DOHH2 (cell line): ENCODE measurements around the gene ZNF787.

Experiments
- H3F3A ChIP-seq: fragments of 200-600 bp; sonication (generic), shearing (Covaris generic); 2 replicates; pipeline ENCODE4 v1.6.0; 2016; ENCODE audit warnings: antibody characterized with exemption, mild to moderate bottlenecking; ENCODE audit not compliant: control insufficient read depth, insufficient read depth
- H3K27ac ChIP-seq: fragments of 200-600 bp; sonication (generic); 2 replicates; pipeline ENCODE4 v1.5.1; 2014; ENCODE audit warnings: low read depth, mild to moderate bottlenecking, low read length, moderate library complexity
- H3K27me3 ChIP-seq: fragments of 200-600 bp; sonication (generic); 2 replicates; pipeline ENCODE4 v1.6.1; 2014; ENCODE audit warnings: mild to moderate bottlenecking, low read length, mixed read lengths; ENCODE audit not compliant: control insufficient read depth
- H3K36me3 ChIP-seq: fragments of 200-600 bp; sonication (generic); 2 replicates; pipeline ENCODE4 v1.6.1; 2014; ENCODE audit warnings: mild to moderate bottlenecking, low read length, moderate library complexity, mixed read lengths; ENCODE audit not compliant: control insufficient read depth
- H3K4me1 ChIP-seq: fragments of 200-600 bp; sonication (generic); 2 replicates; pipeline ENCODE4 v1.6.1; 2014; ENCODE audit warnings: mild to moderate bottlenecking, low read length, mixed read lengths; ENCODE audit not compliant: control insufficient read depth
- H3K4me2 ChIP-seq: fragments of 200-600 bp; sonication (generic); 2 replicates; pipeline ENCODE4 v1.6.0; 2014; ENCODE audit warnings: mild to moderate bottlenecking, low read length, moderate library complexity
- H3K4me3 ChIP-seq: fragments of 200-600 bp; sonication (generic); 2 replicates; pipeline ENCODE4 v1.5.1; 2014; ENCODE audit warnings: mild to moderate bottlenecking, low read length, mixed read lengths
- H3K79me2 ChIP-seq: fragments of 200-600 bp; sonication (generic); 2 replicates; pipeline ENCODE4 v1.6.1; 2014; ENCODE audit warnings: mild to moderate bottlenecking, low read length, mixed read lengths; ENCODE audit not compliant: control insufficient read depth
- H3K9me2 ChIP-seq: fragments of 200-600 bp; sonication (generic); replicated peaks from 2 replicates; pipeline ENCODE4 v1.6.1; 2014; ENCODE audit warnings: mild to moderate bottlenecking, low read length, mixed read lengths; ENCODE audit not compliant: control insufficient read depth
- H3K9me3 ChIP-seq: fragments of 200-600 bp; sonication (generic); 2 replicates; pipeline ENCODE4 v1.6.1; 2014; ENCODE audit warnings: antibody characterized with exemption, low read length, mixed read lengths; ENCODE audit not compliant: control insufficient read depth, insufficient read depth
- H4K20me1 ChIP-seq: fragments of 200-600 bp; sonication (generic); 2 replicates; pipeline ENCODE4 v1.6.0; 2014; ENCODE audit warnings: low read depth, mild to moderate bottlenecking, antibody characterized with exemption, low read length, moderate library complexity; ENCODE audit not compliant: control insufficient read depth, insufficient read depth
- EZH2phosphoT487 ChIP-seq: fragments of 200-600 bp; sonication (generic); IDR thresholded peaks from 2 replicates; pipeline ENCODE4 v1.6.1; 2017; ENCODE audit warnings: borderline replicate concordance, mild to moderate bottlenecking, antibody characterized with exemption, low read length, moderate library complexity, mixed read lengths
- TF ChIP-seq, protein P1 (sequence below): fragments of 200-600 bp; sonication (generic); IDR thresholded peaks from one replicate; pipeline ENCODE4 v1.5.1; 2014; ENCODE audit warnings: antibody characterized with exemption, mild to moderate bottlenecking, low read depth, low read length; ENCODE audit not compliant: poor library complexity, severe bottlenecking

ZNF787 gene

GRCh38 chr19:56159622-56160271 lies 38.7 kb upstream of the ZNF787 start:
- H4K20me1 ChIP-seq, result no peaks in the 10 kb centered on the region
- H3K9me2 ChIP-seq, result no peaks in the 10 kb centered on the region
- H3K27me3 ChIP-seq, result no peaks in the 10 kb centered on the region
- H3K79me2 ChIP-seq, result no peaks in the 10 kb centered on the region
- no peak overlapping the region for H3K27ac ChIP-seq
- no peak overlapping the region for H3K4me3 ChIP-seq
- H3K36me3 ChIP-seq, result peaks cover 18% of the 10 kb centered on the region
- no peaks in the 10 kb centered on the region for H3F3A ChIP-seq
- no peak overlapping the region for H3K4me2 ChIP-seq
- H3K9me3 ChIP-seq, result no peaks in the 10 kb centered on the region
- H3K4me1 ChIP-seq, result no peaks in the 10 kb centered on the region
- TF ChIP-seq, protein P1, sequence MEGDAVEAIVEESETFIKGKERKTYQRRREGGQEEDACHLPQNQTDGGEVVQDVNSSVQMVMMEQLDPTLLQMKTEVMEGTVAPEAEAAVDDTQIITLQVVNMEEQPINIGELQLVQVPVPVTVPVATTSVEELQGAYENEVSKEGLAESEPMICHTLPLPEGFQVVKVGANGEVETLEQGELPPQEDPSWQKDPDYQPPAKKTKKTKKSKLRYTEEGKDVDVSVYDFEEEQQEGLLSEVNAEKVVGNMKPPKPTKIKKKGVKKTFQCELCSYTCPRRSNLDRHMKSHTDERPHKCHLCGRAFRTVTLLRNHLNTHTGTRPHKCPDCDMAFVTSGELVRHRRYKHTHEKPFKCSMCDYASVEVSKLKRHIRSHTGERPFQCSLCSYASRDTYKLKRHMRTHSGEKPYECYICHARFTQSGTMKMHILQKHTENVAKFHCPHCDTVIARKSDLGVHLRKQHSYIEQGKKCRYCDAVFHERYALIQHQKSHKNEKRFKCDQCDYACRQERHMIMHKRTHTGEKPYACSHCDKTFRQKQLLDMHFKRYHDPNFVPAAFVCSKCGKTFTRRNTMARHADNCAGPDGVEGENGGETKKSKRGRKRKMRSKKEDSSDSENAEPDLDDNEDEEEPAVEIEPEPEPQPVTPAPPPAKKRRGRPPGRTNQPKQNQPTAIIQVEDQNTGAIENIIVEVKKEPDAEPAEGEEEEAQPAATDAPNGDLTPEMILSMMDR, result no peak
- TF ChIP-seq EZH2phosphoT487, result no peak

DNA sequence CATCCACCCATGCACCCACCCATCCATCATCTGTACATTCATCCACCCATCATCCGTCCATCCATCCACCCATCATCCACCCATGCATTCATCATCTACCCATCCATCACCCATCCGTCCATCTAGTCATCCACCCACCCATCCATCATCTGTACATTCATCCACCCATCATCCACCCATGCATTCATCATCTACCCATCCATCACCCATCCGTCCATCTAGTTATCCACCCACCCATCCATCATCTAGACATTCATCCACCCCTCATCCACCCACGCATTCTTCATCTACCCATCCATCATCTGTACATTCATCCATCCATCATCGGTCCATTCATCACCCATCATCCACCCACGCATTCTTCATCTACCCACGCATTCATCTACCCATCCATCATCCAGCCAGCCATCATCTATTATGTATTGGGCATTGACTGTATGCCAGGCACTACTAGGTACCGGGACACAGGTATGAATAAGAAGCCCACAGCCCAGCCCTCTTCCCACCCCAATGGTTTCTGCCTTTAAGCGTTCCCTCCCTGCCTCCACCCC lies 38.0 kb upstream of the ZNF787 start:
- H3K4me2 ChIP-seq, result no peak overlapping the region
- no peaks in the 10 kb centered on the region for H4K20me1 ChIP-seq
- no peaks in the 10 kb centered on the region for H3K27me3 ChIP-seq
- H3K9me3 ChIP-seq, result no peaks in the 10 kb centered on the region
- H3K4me3 ChIP-seq, result no peak overlapping the region
- no peaks in the 10 kb centered on the region for H3F3A ChIP-seq
- H3K36me3 ChIP-seq, result peaks cover 21% of the 10 kb centered on the region
- H3K27ac ChIP-seq, result no peak overlapping the region
- no peak for TF ChIP-seq EZH2phosphoT487
- TF ChIP-seq, protein P1, result no peak
- H3K79me2 ChIP-seq, result no peaks in the 10 kb centered on the region
- H3K4me1 ChIP-seq, result no peaks in the 10 kb centered on the region
- no peaks in the 10 kb centered on the region for H3K9me2 ChIP-seq

- Histone ChIP-seq H3K4me2 (no peak overlapping the region), H3K36me3 (peaks cover 21% of the 10 kb centered on the region)
Measured at GRCh38 chr19:56158170-56158757, 37.2 kb upstream of the ZNF787 start.

More at GRCh38 chr19:56158170-56158757, 37.2 kb upstream of the ZNF787 start:
- Histone ChIP-seq H3K4me3 (no peak overlapping the region), H3K79me2 (0 out of 2 replicates have a peak, but pooled peaks cover 2% of the 10 kb centered on the region), H3K27ac (no peak overlapping the region), H3K9me2 (no peaks in the 10 kb centered on the region), H3K9me3 (no peaks in the 10 kb centered on the region), H4K20me1 (no peaks in the 10 kb centered on the region), H3K27me3 (no peaks in the 10 kb centered on the region), H3F3A (no peaks in the 10 kb centered on the region), H3K4me1 (no peaks in the 10 kb centered on the region)
- TF ChIP-seq, protein P1, result no peak
- no peak for TF ChIP-seq EZH2phosphoT487
